Right cardiac atrium (tissue), 5 donors: ENCODE results near the gene USP17L21. TPM values are rescaled to one million over a fixed set of nuclear protein-coding genes. Genes with fewer than 3 reads are reported as not detected.
A peak's percentile ranks its signal among the peaks of the same experiment; 100 is the strongest.
"Not testable (repeated sequence)": the region's sequence is repeated elsewhere in the genome, so short reads cannot be mapped to it uniquely, and the experiment has no call there.

Experiments used
- ATAC-seq, 2 donors: fragments of 200-7000 bp; cut with Tn5 transposase; one replicate each; pipeline versions ENCODE4 v1.8.0 to v1.9.1; 2020; ENCODE audit warnings: moderate library complexity in 2 of 2, mild to moderate bottlenecking in 1 of 2
- DNase-seq, 3 donors: peaks; one replicate each; pipeline ENCODE4 v3.0.0-alpha.2; 2020
- H3K27ac ChIP-seq: one replicate; pipeline ENCODE4 v1.5.1; 2013; ENCODE audit warnings: mild to moderate bottlenecking, low read length, control low read depth, moderate library complexity
- H3K27me3 ChIP-seq: one replicate; pipeline ENCODE4 v1.6.1; 2013; ENCODE audit not compliant: control insufficient read depth, insufficient read depth
- H3K4me1 ChIP-seq: one replicate; pipeline ENCODE4 v1.6.1; 2013; ENCODE audit warnings: low read length; ENCODE audit not compliant: control insufficient read depth, insufficient read depth
- H3K4me3 ChIP-seq: one replicate; pipeline ENCODE4 v1.5.1; 2013; ENCODE audit warnings: low read length, control low read depth
- H3K9me3 ChIP-seq: one replicate; pipeline ENCODE4 v1.6.1; 2013; ENCODE audit warnings: low read length; ENCODE audit not compliant: control insufficient read depth
- WGBS: extraction: QIAGEN DNeasy Blood & Tissue Kit; methylation state at CpG from one replicate; pipeline ENCODE4 v1.1.7; 2013; 5-methylcytosine and 5-hydroxymethylcytosine counted together
- intact Hi-C, 4 donors: fragments of 100-400 bp; cut with DNase I; formaldehyde crosslinking; loops; one replicate each; pipeline versions ENCODE4 v1.11.0 to v1.14.0; 2022 to 2023
- polyA plus RNA-seq: library from polyadenylated mRNA; stranded (reverse); fragments of 200-250 nt; gene quantifications from one replicate; pipeline ENCODE4 v1.2.3, GENCODE V29; 2013
- total RNA-seq, 4 donors: library from RNA; stranded (reverse); fragmentation: NEBNext Ultra II Directional; extraction: Animal tissue kit (Norgen Biotek cat#: 25700); gene quantifications; one replicate each; pipeline ENCODE4 v1.2.1, GENCODE V29; 2021
- donor health status: healthy with polysubstance abuse.
- donor health status: DM: no; HTN: yes; CAD: no.
- donor health status: DM: no; HTN: no; CAD: no.
- donor health status: DM: no; HTN: yes; CAD: no; lungs with severe emphysema.
- donor health status: DM: yes; HTN: yes; CAD: no.

The USP17L21 gene
- total and polyA plus RNA-seq, 5 donors = not detected

- DNase-seq, H3K9me3 ChIP-seq, H3K27me3 ChIP-seq, H3K4me3 ChIP-seq, H3K27ac ChIP-seq, H3K4me1 ChIP-seq, ATAC-seq, intact Hi-C loops: not testable (repeated sequence)
- WGBS = no CpG with 5 or more reads among the region's 15 CpGs
Observed at GRCh38 chr4:9257824-9258223, 4.8 kb upstream of the USP17L21 start, which contains the start of gene USP17L20. Gene USP17L20 (plus strand): TSS chr4:9258124. CDS start chr4:9258124, 0 bp downstream.

- DNase-seq, H3K9me3 ChIP-seq, H3K27ac ChIP-seq, H3K4me1 ChIP-seq, ATAC-seq, H3K4me3 ChIP-seq, H3K27me3 ChIP-seq, intact Hi-C loops: not testable (repeated sequence)
- no CpG with 5 or more reads among the region's 15 CpGs for WGBS
Observed at GRCh38 chr4:9267319-9267718, 4.6 kb downstream of the USP17L21 start, which contains the start of gene USP17L22. Gene USP17L22 (plus strand): TSS chr4:9267619. CDS start chr4:9267619, 0 bp downstream.

- H3K27me3 ChIP-seq, ATAC-seq, H3K9me3 ChIP-seq, H3K4me3 ChIP-seq, H3K27ac ChIP-seq, H3K4me1 ChIP-seq, intact Hi-C loops: not testable (repeated sequence)
- WGBS = 83% methylated on average over 5 of the region's 10 CpGs
- peak in 2 of 3 donors; percentile 17 to 60 for DNase-seq
Observed at GRCh38 chr4:9271719-9272118, 9.0 kb downstream of the USP17L21 start.

Other genes with a start within 250 kb of the USP17L21 start
- not detected for gene FAM90A26, start 92.5 kb upstream of the USP17L21 start, total RNA-seq
- not detected for gene FAM90A26, start 92.5 kb upstream of the USP17L21 start, polyA plus RNA-seq
- not detected for gene USP17L10, start 52.2 kb upstream of the USP17L21 start, total RNA-seq
- gene USP17L10, start 52.2 kb upstream of the USP17L21 start, polyA plus RNA-seq = not detected
- gene USP17L11, start 47.5 kb upstream of the USP17L21 start, total RNA-seq = not detected
- gene USP17L11, start 47.5 kb upstream of the USP17L21 start, polyA plus RNA-seq = not detected
- gene USP17L12, start 42.7 kb upstream of the USP17L21 start, total RNA-seq = not detected
- not detected for gene USP17L12, start 42.7 kb upstream of the USP17L21 start, polyA plus RNA-seq
- not detected for gene USP17L13, start 38.0 kb upstream of the USP17L21 start, total RNA-seq
- gene USP17L13, start 38.0 kb upstream of the USP17L21 start, polyA plus RNA-seq = not detected
- not detected for gene USP17L15, start 28.5 kb upstream of the USP17L21 start, total RNA-seq
- not detected for gene USP17L15, start 28.5 kb upstream of the USP17L21 start, polyA plus RNA-seq
- gene USP17L17, start 19.0 kb upstream of the USP17L21 start, total RNA-seq = not detected
- gene USP17L17, start 19.0 kb upstream of the USP17L21 start, polyA plus RNA-seq = not detected
- gene USP17L18, start 14.2 kb upstream of the USP17L21 start, total RNA-seq = not detected
- not detected for gene USP17L18, start 14.2 kb upstream of the USP17L21 start, polyA plus RNA-seq
- not detected for gene USP17L19, start 9.5 kb upstream of the USP17L21 start, total RNA-seq
- not detected for gene USP17L19, start 9.5 kb upstream of the USP17L21 start, polyA plus RNA-seq
- gene USP17L20, start 4.7 kb upstream of the USP17L21 start, total RNA-seq = not detected
- gene USP17L20, start 4.7 kb upstream of the USP17L21 start, polyA plus RNA-seq = not detected
- not detected for gene USP17L22, start 4.7 kb downstream of the USP17L21 start, total RNA-seq
- gene USP17L22, start 4.7 kb downstream of the USP17L21 start, polyA plus RNA-seq = not detected
- not detected for gene USP17L24, start 62.3 kb downstream of the USP17L21 start, total RNA-seq
- not detected for gene USP17L24, start 62.3 kb downstream of the USP17L21 start, polyA plus RNA-seq
- not detected for gene USP17L25, start 67.0 kb downstream of the USP17L21 start, total RNA-seq
- not detected for gene USP17L25, start 67.0 kb downstream of the USP17L21 start, polyA plus RNA-seq
- gene USP17L26, start 71.8 kb downstream of the USP17L21 start, total RNA-seq = not detected
- not detected for gene USP17L26, start 71.8 kb downstream of the USP17L21 start, polyA plus RNA-seq
- gene USP17L5, start 76.5 kb downstream of the USP17L21 start, total RNA-seq = not detected
- not detected for gene USP17L5, start 76.5 kb downstream of the USP17L21 start, polyA plus RNA-seq
- not detected for gene USP17L27, start 81.3 kb downstream of the USP17L21 start, total RNA-seq
- not detected for gene USP17L27, start 81.3 kb downstream of the USP17L21 start, polyA plus RNA-seq
- gene USP17L28, start 86.0 kb downstream of the USP17L21 start, total RNA-seq = not detected
- not detected for gene USP17L28, start 86.0 kb downstream of the USP17L21 start, polyA plus RNA-seq
- gene USP17L29, start 90.8 kb downstream of the USP17L21 start, total RNA-seq = not detected
- not detected for gene USP17L29, start 90.8 kb downstream of the USP17L21 start, polyA plus RNA-seq
- gene USP17L30, start 100.3 kb downstream of the USP17L21 start, total RNA-seq = not detected
- gene USP17L30, start 100.3 kb downstream of the USP17L21 start, polyA plus RNA-seq = not detected
- not detected for gene DEFB131A, start 181.5 kb downstream of the USP17L21 start, total RNA-seq
- gene DEFB131A, start 181.5 kb downstream of the USP17L21 start, polyA plus RNA-seq = not detected